Measurements from ENCODE around the gene ATP10A. TPM values are rescaled to one million over a fixed set of nuclear protein-coding genes. Genes with fewer than 3 reads are reported as not detected.
A peak's percentile ranks its signal among the peaks of the same experiment; 100 is the strongest.
"Not testable (repeated sequence)": the region's sequence is repeated elsewhere in the genome, so short reads cannot be mapped to it uniquely, and the experiment has no call there.

Gene ATP10A
- polyA plus RNA-seq, 1 experiment, result 3.5 TPM

- POLR2A ChIA-PET, result no interaction called here
- no peaks in the 10 kb centered on the region for H3K27me3 ChIP-seq (ENCODE audit: control insufficient read depth, insufficient read depth, low read length)
- H3K9me3 ChIP-seq (ENCODE audit: control insufficient read depth, insufficient read depth, low read length), result no peaks in the 10 kb centered on the region; the same call in 1 of the 2 replicates
- CTCF ChIA-PET, result interaction anchor here (1.2 kb wide), 1 partner anchor 169 kb away, joined by 3 read pairs; no protein-coding TSS in a partner anchor
- no peak for TF ChIP-seq CTCF (IDR thresholded peaks at IDR 0.05; ENCODE audit: low read depth, low read length)
- no peak overlapping the region for H3K4me3 ChIP-seq (ENCODE audit: low read depth, low read length)
- no peak for DNase-seq (ENCODE audit: low read depth, low spot score)
- H3K27ac ChIP-seq (ENCODE audit: low read depth, low read length), result no peak overlapping the region
Observed at GRCh38 chr15:25764980-25765735, 98.0 kb downstream of the ATP10A start.

- POLR2A ChIA-PET, result no interaction called here
- H3K27me3 ChIP-seq (ENCODE audit: control insufficient read depth, insufficient read depth, low read length), result no peaks in the 10 kb centered on the region
- CTCF ChIA-PET, result no interaction called here
- H3K27ac ChIP-seq (ENCODE audit: low read depth, low read length), result no peak overlapping the region
- no peaks in the 10 kb centered on the region; the same call in 1 of the 2 replicates for H3K9me3 ChIP-seq (ENCODE audit: control insufficient read depth, insufficient read depth, low read length)
- no peak overlapping the region for H3K4me3 ChIP-seq (ENCODE audit: low read depth, low read length)
- no peak for DNase-seq (ENCODE audit: low read depth, low spot score)
- TF ChIP-seq CTCF (IDR thresholded peaks at IDR 0.05; ENCODE audit: low read depth, low read length), result no peak
Observed at GRCh38 chr15:25763954-25764353, 99.2 kb downstream of the ATP10A start.

- CTCF ChIA-PET, result interaction anchor here (1.2 kb wide), 1 partner anchor 170 kb away, joined by 5 read pairs; no protein-coding TSS in a partner anchor
- DNase-seq (ENCODE audit: low read depth, low spot score), result no peak
- no peak overlapping the region for H3K27ac ChIP-seq (ENCODE audit: low read depth, low read length)
- no peaks in the 10 kb centered on the region for H3K27me3 ChIP-seq (ENCODE audit: control insufficient read depth, insufficient read depth, low read length)
- POLR2A ChIA-PET, result no interaction called here
- no peak for TF ChIP-seq CTCF (IDR thresholded peaks at IDR 0.05; ENCODE audit: low read depth, low read length)
- no peaks in the 10 kb centered on the region; the same call in 1 of the 2 replicates for H3K9me3 ChIP-seq (ENCODE audit: control insufficient read depth, insufficient read depth, low read length)
- H3K4me3 ChIP-seq (ENCODE audit: low read depth, low read length), result no peak overlapping the region
Observed at GRCh38 chr15:25763331-25763751, 99.8 kb downstream of the ATP10A start.

- Histone ChIP-seq H3K9me3 (ENCODE audit: control insufficient read depth, insufficient read depth, low read length) (no peaks in the 10 kb centered on the region), H3K27ac (ENCODE audit: low read depth, low read length) (peak overlapping the region; percentile 21), H3K27me3 (ENCODE audit: control insufficient read depth, insufficient read depth, low read length) (no peaks in the 10 kb centered on the region), H3K4me3 (ENCODE audit: low read depth, low read length) (no peak overlapping the region)
- TF ChIP-seq CTCF (IDR thresholded peaks at IDR 0.05; ENCODE audit: low read depth, low read length), result no peak
- ChIA-PET POLR2A (no interaction called here), CTCF (interaction anchor here (1.2 kb wide), 1 partner anchor 172 kb away, joined by 5 read pairs; no protein-coding TSS in a partner anchor)
- no peak for DNase-seq (ENCODE audit: low read depth, low spot score)
Observed at GRCh38 chr15:25761971-25762662, 101.0 kb downstream of the ATP10A start.

- Histone ChIP-seq H3K27me3 (ENCODE audit: control insufficient read depth, insufficient read depth, low read length) (no peaks in the 10 kb centered on the region), H3K4me3 (ENCODE audit: low read depth, low read length) (no peak overlapping the region), H3K27ac (ENCODE audit: low read depth, low read length) (no peak overlapping the region), H3K9me3 (ENCODE audit: control insufficient read depth, insufficient read depth, low read length) (no peaks in the 10 kb centered on the region)
- ChIA-PET CTCF (no interaction called here), POLR2A (no interaction called here)
- DNase-seq (ENCODE audit: low read depth, low spot score), result no peak
- TF ChIP-seq CTCF (IDR thresholded peaks at IDR 0.05; ENCODE audit: low read depth, low read length), result no peak
Observed at GRCh38 chr15:25759421-25759820, 103.7 kb downstream of the ATP10A start.

- DNase-seq (ENCODE audit: low read depth, low spot score); H3K27me3 ChIP-seq (ENCODE audit: control insufficient read depth, insufficient read depth, low read length); H3K9me3 ChIP-seq (ENCODE audit: control insufficient read depth, insufficient read depth, low read length); POLR2A ChIA-PET; H3K4me3 ChIP-seq (ENCODE audit: low read depth, low read length); H3K27ac ChIP-seq (ENCODE audit: low read depth, low read length); CTCF ChIA-PET: not testable (repeated sequence)
Observed at GRCh38 chr15:25758612-25759011, 104.5 kb downstream of the ATP10A start.

All from AG04450 (cell line).